H54 (cell line): ENCODE measurements around the gene VAV2.

Source experiments
- DNase-seq: peaks from one replicate; pipeline ENCODE4 v3.0.0; 2011; ENCODE audit warnings: low spot score, mixed read lengths; ENCODE audit not compliant: insufficient read length
- FAIRE-seq: peaks from 3 replicates; lab custom pipeline; 2011; peaks lifted over from hg19 to GRCh38; lab: Jason Lieb, UNC
- POLR2A ChIP-seq: IDR thresholded peaks from 2 replicates; pipeline ENCODE4 v1.6.1; 2011; ENCODE audit warnings: low read depth, mild to moderate bottlenecking, low read length

VAV2 gene

DNA sequence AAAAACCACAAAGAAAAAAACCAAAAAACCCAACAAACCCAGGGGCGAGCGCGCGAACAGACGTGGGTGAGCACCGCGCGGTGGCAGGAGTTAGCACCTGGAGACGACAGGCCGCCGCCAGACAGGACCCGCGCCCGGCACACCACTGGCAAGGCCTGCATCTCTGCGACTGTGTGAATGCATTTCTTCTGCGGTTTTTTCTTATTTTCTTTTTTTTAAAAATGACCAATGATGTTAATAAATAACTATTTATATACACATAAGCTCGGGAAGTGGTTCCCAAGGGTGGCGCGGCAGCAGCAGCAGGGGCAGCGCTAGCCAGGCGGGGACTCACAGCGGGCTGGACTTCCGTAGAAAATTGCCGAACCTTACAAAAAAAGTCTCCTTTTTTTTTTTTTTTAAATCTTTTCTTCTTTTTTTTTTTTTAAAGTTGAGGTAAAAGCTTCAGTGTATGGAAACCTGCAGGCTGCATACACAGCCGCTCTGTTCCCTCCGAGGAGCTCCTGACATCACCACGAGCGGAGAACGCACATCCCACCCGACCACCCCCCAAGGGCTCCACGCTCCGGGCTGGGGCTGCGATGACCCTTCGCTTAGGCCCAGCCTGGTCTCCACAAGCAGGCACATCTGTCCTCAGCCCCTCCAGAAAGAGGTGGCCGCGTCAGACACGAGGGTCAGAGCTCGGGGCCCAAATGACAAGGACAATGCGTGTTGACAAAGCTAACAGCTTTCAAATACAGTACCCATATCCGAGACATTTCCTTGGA lies 40.5 kb upstream of the VAV2 start:
- no peak for TF ChIP-seq POLR2A
- FAIRE-seq: no peak

DNA sequence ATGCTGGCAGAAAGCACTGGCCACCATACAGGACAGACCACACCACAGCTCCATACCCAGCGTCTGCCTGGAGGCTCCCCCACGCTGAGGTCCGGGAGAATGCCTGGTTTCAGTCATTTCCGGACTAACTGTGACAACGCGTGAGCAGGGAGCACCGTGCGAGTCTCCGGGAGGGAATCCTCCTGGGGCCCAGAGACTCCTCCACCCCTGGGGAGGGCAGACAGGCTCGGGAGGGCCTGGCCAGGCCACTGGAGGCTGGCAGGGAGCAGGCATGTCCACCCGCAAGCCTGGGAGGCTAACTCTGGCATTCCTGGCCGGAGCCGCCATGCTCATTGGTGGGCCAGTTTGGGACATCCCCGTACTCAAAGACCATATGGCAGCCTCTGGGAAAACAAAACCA lies 39.7 kb upstream of the VAV2 start:
- DNase-seq: no peak

More for the DNA sequence above, 40.5 kb upstream of the VAV2 start:
- no peak for DNase-seq

DNA sequence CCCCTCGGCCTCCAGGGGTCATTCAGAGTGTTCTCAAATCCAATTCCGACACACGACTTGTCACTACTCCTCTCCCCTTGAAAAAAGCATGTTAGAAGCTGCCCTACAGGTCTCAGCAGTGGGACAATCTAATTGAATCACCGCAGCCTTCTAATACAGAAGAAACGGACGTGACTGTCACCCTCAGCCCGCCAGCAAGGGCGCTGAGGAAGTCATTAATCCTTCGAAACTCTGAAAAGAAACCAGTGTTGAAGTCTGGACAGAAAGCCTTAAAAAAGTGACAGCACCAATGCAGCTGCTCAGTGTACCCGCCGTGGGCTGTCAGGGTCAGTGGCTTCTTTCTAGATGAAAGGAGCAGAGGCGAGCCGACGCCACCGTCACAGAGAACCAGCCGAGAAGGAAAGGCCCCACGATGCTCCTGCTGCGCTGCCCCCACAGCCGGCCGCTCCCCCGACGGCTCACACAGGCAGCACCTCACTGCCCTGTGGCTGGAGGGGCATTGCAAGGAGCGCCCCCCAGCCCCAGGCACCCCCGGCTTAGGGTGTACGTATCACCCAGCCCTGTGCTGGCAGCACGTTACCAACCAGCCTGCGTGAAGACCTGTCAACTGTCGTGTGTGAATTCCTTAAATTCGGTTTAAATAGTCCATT lies 38.8 kb upstream of the VAV2 start:
- DNase-seq (no peak), FAIRE-seq (no peak)
- TF ChIP-seq POLR2A: no peak

More for the DNA sequence above, 39.7 kb upstream of the VAV2 start:
- no peak for FAIRE-seq
- TF ChIP-seq POLR2A: no peak

DNA sequence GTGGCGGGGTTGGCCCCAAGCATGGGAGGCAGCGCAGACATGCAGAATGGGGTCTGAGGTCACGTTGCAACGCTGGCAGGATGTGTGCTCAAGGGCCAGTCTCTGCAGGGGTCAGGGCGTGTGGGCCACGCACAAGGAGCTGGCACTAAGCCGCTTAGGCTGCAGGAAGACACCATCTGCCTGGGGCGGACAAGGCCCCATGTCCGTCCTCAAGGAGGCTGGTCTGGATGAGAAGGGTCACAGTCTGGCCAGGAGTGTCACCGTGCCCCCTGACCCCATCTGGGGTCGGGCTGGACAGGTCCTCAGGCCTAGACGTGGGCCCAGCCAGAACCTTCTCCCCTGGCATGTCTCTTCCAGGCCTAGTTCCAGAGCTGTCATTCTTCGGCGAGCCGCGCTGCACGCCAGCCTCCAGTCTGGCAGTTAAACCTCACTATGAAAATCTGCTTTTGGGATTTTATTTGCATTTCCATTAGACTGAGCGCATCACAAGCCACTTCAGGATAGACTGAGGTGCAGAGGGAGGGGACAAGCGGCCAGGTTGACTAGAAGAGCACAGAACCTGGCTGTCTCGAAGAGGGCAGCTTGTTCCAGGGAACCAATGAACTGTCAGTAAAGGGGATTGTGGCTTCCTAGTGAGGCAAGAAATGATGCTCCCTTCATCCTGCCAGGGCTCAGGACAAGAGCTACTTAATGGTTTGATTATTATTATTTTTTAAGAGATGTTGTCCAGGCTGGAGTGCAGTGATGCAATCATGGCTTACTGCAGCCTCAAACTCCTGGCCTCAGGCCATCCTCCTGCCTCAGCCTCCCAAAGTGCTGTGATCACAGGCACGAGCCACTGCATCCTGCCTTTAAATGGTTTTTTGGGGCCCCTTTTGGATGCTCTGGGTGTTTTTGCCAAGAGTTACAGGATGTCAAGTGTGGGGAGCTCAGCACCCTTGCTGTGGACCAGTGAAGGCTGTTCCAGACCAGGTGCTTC lies 37.4 kb upstream of the VAV2 start:
- no peak for TF ChIP-seq POLR2A
- DNase-seq (no peak), FAIRE-seq (no peak)

DNA sequence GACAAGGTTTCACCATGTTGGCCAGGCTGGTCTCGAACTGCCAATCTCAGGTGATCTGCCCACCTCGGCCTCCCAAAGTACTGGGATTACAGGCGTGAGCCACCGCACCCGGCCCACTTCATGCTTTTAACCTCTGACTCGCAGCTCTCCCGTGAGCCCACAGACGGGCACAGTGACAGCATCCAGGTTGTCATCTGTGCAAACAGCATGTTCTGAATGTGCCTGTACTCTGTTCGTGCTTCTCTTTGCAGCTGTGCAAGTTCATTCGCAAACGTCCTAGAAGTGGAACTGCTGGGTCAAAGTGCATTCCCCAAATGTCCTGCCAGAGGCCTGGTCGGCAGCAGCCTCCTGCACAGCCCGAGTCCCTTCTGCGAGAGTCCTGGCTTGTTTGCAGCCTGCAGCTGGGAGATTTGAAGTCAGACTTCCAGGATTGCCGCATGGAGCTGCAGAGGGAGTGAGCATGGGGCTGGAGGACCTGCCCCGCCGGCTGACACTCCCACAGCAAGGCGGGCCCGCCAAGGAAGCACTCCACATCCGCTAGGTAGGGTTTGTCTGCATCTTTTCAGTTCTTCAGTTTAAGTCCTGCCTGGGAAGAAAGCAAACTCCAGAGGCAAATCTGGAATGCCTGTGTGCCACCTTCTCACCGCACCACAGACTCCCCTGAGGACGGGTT lies 36.6 kb upstream of the VAV2 start:
- TF ChIP-seq POLR2A: no peak
- no peak for DNase-seq
- no peak for FAIRE-seq

DNA sequence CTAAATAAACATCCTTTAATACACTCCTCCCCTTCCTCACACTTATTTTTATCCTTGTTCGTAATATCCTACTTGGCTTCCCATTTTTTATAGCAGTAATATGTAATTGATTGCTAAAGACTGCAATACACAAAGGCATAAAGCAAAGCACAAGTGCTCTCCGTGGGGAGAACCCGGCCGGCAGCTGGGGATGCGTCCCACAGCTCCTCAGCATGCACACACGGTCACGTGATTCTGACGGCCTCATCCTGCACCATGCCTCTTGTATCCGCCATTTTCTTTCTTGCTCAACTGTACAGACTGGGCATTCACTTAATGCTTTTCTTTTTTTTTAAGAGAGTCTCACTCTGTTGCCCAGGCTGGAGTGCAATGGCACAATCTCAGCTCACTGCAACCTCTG lies 36.0 kb upstream of the VAV2 start:
- DNase-seq: no peak

DNA sequence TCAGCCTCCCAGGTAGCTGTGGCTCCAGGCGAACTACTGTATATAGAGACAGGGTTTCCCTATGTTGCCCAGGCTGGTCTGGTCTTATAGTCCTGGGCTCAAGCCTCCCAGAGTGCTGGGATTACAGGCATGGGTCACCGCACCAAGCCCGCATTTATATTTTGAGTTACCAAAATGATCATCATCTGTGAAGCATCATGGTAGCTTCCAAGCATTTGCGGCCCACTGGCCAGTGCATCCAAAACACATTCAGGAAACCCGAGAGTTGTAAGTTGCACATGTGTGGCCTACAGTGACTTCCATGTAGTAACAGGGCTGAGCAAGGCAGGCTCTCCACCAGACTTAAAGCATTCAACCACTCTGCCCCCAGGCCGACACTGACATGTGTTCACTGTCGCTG lies 35.4 kb upstream of the VAV2 start:
- DNase-seq (no peak), FAIRE-seq (no peak)
- no peak for TF ChIP-seq POLR2A

More for the DNA sequence above, 36.0 kb upstream of the VAV2 start:
- no peak for TF ChIP-seq POLR2A
- no peak for FAIRE-seq

DNA sequence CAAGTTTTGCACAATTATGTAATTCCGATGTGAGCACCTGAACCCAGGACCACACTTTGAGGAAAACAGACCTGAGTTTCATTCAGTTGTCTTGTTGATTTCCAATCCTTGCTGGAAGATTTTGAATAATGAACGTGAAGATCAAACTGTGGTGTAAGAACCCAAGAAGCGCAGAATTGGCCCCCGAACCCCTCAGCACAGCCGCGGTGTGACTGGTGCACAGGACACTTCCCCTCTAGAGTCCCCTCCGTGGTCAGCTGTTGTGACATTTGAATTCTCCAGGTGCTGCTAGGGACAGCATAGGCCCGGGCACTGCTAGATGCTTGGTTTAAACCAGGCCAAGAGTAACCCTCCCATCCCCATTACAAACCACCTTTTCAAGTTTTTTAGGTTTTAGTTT lies 34.9 kb upstream of the VAV2 start:
- no peak for FAIRE-seq
- no peak for TF ChIP-seq POLR2A
- DNase-seq: no peak

DNA sequence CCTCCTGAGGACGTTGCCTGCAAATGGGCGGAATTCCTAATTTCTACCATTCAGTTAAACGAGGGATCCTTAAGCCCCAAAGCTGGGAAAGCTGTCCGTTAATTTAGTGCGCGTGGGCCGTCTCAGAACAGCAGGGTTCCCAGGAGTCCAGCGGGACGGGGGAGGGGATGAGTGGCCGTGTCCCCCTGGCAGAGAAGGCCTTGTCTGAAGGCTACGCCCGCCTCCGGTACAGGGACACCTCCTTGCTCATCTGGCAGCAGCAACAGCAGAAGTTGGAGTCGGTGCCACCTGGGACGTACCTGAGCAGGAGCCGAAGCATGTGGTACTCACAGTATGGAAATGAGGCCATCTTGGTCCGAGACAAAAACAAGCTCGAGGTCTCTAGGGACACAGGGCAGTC lies 34.5 kb upstream of the VAV2 start:
- no peak for TF ChIP-seq POLR2A
- FAIRE-seq (no peak), DNase-seq (no peak)

DNA sequence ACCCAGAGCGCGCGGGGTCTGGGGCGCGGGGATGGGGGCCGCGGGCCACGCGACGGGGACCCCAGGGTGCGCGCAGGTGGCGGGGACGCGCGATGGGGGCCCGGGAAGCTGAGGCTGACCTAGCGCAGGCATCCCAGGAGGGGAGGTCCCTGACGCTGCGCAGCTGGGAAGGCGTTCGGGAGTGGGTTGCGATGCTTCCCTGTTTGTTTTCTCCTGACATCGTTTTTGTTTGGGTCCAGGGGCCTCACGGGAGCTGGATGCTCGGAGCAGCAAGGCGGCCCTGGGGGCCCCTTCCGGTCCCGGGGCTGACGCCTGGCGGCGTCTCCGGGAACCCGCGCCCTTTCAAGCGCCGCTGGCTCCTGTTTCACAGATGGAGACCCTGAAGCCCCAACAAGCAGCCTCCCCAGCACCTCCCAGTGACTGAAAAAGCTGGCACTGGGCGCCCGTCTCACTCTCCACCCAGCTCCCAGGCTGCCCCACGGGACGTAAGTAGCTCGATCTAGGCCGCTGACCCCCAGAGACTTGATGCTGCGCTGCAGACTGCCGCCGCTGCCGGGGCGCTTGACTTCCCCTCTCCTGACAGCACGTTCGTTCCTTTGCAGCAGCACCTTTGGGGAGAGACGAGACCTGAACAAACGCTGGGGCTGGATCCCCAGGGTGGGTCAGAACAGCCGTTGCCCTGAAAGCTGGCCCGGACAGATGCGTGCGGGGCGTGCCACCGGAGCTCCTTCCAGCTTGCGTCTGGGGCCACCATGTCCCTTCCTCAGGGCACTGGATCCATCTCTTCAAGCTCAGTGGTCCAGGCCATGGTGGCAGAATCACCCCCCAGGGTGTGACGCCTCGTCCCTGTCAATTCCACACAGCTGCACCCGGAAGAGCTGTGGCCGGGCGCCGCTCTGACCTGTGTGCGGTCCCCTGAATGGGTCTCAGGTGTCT lies 33.8 kb upstream of the VAV2 start:
- no peak for TF ChIP-seq POLR2A
- DNase-seq (peak; percentile 72), FAIRE-seq (no peak)

DNA sequence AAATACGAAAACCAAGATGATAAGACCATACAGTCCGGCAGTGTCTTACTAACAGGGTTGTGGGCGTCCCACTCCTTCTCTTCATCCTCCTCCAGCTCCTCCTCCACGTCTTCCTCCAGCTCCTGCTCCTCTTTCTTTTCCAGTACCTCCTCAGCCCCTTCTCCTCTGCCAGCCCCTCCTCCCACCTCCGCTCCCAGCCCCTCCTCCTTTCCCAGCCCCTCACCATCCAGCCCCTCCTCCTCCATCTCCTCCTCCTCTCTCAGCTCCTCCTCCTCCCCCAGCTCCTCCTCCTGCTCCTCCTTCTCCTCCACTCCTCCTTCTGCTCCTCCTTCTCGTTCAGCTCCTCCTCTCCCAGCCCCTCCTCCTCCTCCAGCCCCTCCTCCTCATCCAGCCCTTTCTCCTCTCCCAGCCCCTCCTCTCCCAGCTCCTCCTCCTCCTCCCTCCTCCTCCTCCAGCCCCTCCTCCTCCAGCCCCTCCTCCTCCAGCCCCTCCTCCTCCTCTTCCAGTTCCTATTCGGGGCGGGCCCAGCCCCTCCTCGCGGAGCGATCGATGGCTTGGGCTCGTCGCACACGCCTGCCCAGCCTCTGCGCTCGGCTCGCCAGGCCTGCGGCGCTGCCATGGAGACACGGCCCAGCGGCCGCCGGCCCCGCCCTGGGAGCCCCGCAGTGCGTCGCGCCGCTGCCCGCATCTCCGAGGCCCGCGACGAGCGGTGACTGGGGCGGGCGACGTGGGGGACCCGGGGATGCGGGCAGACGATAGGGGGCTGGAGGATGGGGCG lies 32.9 kb upstream of the VAV2 start, which contains the start of gene BRD3OS:
Gene BRD3OS, plus strand, starts transcription at position 654 of the 778 bp plus-strand sequence. CDS start 1,267 bp downstream, outside the sequence.
- DNase-seq: peak; percentile 97
- FAIRE-seq: peak; percentile 91
- TF ChIP-seq POLR2A: peak; percentile 57
